Cardiac septum (tissue), 1 donor: ENCODE measurements around the gene CCDC88C. TPM values are rescaled to one million over a fixed set of nuclear protein-coding genes. Genes with fewer than 3 reads are reported as not detected.
A peak's percentile ranks its signal among the peaks of the same experiment; 100 is the strongest.

Experiments used
- DNase-seq: peaks from one replicate; pipeline ENCODE4 v3.0.0-alpha.2; 2020; ENCODE audit warnings: low spot score
- intact Hi-C: fragments of 100-400 bp; cut with DNase I; formaldehyde crosslinking; loops from one replicate; pipeline ENCODE4 v1.14.0; 2022
- total RNA-seq: library from RNA; stranded (reverse); fragmentation: NEBNext Ultra II Directional; extraction: Animal tissue kit (Norgen Biotek cat#: 25700); gene quantifications from one replicate; pipeline ENCODE4 v1.2.1, GENCODE V29; 2021
- donor health status: DM: no; HTN: no; CAD: no.

Gene CCDC88C
- total RNA-seq, 1 donor from 2014 or later: 2.6 TPM

DNA sequence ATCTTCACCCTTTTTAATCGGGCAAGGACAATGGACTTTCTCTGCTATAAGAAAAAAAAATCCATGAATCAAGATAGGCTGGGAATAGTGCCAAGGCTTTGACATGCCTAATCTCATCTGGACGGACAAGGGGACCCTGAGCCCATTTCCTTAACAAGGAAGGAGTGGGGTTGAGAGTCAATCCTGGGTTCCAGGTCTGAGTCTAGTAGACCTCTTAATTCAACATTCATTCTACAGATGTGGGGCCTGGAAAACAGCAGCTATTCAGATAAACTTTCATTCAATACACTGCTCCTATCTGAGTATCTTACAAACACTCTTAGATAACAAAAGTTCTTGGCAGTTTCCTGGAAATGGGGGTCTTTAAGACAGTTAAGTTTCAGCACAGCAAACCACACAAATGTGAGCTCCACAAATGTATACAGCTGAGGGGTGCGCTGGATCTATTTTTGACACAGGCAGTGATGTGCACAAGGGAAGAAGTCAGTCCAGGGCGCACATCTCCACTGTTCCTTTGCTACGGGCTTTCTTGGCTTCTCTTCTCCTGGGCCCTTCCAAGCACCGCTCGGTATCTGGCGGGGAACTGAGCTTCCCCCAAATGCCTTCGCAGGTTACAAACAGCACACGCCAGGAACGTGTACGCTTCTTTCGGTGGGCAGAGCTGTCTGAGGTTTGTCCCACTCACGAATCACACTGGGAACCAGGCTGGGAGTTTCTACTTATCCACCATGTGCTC is 90.9 kb downstream of the CCDC88C start:
- no peak for DNase-seq
- intact Hi-C loops: loop anchor here (5.0 kb wide), 1 partner anchor 46 kb away; no protein-coding TSS in a partner anchor

DNA sequence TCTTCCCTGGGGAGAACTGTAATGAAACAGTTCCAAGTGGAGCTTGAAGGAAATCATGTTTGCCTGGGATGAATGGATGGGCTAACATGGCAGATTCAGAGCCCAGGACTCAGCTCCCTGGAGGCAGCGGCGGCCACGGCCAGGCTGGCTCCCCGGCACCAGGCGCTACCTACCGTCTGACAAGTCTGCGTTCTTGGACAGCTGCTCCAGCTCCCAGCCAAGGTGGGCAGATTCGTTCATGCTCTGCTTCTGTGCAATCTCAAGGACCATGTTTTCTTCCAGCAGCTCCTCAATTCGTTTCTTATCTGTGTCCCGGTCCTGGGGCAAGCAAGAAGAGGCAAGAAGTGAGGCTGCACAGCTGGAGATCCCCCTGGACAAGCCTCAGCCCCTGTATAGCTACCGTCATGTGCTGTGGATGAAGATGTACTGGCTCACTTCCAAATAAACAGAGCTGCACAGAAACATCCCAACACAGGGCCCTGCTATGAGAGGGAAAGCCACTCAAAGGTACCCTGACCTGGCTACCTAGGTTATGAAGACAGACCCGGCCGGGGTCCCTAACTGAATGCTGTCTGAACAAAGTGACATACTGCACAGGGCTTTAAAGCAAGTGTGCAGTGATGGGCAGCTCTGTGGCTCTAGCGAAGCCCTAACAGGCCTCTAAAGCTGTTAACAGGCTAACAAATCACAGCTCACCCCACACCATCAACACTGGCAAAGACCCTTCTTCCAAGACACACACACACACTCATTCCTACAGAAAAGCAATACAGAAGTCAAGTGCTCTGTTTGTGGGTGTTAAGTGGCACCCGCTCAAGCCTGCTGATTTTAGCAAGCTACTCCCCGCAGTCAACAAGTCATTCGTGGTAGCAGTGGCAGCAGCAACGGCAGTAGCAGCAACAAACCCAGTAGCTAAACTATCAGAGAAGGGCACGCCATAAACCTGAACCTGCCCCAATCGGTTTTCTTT is 92.7 kb downstream of the CCDC88C start:
- DNase-seq: no peak
- intact Hi-C loops: loop anchor here (1.0 to 5.0 kb wide), 2 partner anchors 47 to 93 kb away; no protein-coding TSS in a partner anchor

DNA sequence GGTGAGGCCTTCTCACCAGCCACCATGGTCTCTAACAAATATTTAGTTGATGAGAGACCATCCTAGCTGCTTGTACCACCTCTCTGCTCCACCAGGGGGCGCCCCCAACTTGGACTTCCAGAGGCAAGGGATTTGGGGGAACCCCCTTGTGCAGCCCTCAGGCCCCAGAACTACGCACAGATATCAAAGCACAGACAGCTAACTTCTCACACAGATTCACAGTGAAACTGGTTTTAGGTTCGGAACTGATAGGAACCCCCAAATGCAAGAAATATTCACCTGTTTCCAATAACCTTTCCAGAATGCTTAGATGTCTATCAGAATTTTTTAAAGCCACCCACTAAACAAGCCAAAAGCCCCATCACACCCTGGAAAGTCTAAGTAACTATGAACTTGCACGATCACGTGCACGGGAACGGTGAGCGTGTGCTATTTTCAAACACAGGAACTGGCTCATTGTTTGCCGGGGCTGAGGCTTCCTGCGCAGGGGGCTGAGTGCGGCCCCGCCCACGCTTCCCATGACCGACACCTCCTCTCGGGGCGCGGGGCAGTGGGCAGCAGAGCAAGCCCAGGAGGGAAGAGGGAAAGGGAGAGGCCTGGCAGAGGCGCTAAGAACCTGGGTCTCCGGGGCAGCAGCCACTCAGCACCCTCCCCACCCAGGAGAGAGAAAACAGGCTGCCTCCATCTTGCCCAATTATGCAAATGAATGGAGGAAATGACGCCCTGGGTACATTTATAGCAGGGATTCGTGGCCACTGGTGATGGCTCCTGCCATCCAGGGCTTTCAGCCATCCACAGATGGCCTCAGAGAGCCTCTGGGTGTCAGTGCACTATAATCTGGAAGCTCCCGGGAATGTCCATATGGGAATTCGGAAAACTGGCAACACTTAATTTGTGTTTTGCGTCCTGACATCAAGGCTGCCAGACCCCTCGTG is 93.7 kb downstream of the CCDC88C start:
- DNase-seq: peak; percentile 93
- intact Hi-C loops: loop anchor here (1.0 kb wide), 1 partner anchor 94 kb away; no protein-coding TSS in a partner anchor

DNA sequence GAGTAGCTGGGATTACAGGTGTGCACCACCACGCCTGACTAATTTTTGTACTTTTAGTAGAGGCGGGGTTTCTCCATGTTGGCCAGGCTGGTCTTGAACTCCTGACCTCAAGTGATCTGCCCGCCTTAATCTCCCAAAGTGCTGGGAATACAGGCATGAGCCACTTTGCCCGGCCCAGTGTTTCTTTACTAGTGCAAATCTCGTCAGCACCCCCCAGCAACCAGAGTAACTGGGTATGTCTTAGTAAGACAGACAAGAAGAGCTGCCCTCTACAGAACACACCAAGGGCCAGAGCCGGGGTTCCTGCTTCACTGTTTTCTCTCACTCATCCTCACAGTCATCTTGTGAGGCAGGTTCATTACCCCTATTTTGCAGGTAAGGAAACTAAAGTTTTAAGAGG is 94.6 kb downstream of the CCDC88C start:
- intact Hi-C loops: no loop called here
- DNase-seq: no peak

DNA sequence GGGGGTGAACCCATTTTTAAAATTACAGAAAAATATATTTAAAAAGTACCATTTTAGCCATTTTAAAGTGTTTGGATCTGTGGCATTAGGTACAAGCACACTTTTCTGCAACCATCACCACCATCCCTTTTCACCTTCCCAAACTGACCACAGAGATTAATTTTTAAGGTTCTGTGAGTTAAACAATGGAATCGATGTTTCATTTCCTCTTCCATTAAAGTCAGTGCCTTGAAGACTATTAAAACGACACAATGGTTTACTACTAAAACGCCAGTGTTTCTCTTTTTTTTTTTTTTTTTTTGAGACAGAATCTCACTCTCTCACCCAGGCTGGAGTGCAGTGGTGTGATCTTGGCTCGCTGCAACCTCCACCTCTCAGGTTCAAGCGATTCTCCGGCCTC is 95.0 kb downstream of the CCDC88C start:
- no peak for DNase-seq
- intact Hi-C loops: no loop called here

DNA sequence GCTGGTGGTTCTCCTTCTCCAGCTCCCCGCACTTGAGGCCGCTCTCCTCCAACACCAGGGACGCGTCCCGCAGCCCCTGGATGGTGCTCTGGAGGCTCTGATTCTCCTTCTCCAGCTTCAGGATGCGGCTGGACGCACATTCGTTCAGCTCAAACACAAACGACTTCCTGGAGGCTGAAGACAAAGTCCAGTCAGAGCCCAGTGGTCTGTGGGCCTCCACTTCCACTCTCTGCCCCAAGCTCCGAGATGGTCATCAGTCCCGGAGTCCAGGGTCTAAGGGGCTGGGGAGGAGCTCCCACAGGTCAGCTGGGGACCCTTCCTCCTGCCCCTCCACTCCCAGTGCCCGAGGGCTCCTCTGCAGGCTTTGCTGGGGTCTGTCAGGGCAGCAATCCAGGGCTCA is 96.5 kb downstream of the CCDC88C start:
- intact Hi-C loops: no loop called here
- no peak for DNase-seq

DNA sequence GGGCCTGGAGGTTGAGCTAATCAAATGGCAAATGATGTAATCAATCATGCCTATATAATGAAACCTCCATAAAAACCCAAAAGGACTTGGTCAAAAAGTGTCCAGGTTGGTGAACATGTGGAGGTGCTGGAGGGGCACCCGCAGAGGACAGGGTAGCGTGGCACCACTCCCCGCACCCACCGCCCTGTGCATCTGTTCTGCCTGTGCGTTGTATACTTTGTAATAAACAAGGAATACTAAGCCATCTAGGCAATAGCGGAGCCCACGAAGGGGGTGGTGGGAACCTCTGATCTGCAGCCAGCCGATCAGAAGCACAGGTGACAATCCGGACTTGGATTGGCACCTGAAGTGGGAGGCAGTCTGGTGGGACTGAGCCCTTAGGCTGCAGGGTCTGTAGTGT is 97.4 kb downstream of the CCDC88C start:
- intact Hi-C loops: no loop called here

DNA sequence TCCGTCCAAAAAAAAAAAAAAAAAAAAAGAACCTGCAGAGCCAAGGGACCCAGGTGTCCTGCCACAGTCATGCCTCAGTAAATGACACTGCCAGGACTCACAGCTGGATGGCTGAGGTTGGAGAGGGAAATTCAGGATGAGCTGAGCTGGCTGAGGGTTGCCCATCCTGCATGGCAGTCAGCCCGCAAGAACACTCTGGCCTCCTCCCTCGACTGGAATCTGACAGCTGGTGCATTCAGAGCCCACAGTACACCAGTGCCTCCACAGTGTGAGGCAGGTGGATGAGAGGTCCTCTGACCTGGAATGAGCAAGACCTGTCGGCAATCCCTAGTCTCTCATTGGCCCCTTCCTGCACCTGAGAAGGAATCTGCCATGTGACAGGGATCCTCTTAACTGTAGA is 98.7 kb downstream of the CCDC88C start:
- intact Hi-C loops: no loop called here
- DNase-seq: no peak

More for the DNA sequence above, 97.4 kb downstream of the CCDC88C start:
- no peak for DNase-seq

DNA sequence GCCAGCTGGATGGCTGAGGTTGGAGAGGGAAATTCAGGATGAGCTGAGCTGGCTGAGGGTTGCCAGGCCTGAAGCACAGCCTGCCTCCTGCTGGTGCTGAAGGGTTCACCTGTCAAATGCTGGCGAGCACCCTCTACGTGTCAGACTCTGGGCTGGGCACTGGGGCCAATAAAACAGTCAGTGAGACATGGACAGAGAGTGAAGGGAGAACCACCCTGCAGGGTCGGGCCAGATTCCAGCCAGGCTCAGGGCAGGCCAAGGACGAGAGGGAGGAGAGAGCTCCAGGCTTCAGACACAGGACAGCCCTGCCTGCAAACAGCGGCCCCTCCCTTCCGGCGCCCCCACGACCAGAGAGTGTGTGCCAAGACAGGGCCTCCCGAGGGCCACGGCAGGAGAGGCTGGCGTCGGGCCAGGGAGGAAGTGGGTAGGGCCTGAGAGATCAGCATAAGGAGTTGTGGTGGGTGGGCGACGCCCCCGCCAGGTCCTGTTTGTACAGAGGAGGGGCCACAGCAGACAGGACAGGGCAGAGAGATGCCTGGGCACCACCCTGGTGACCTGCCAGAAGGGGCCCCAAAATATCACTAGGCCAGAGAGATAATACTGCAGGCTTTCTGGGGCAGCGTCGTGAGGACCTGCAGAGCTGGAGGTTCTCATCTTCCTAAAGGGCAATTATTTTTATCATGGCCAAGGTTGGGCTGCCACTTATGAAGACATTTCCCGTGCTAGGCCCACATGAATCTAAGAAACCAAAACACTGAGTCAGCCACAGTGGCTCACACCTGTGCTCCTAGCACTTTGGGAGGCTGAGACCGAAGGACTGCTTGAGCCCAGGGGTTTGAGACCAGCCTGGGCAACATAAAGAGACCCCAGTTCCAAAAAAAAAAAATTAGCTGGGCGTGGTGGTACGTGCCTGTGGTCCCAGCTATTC is 100.0 kb downstream of the CCDC88C start:
- peak; percentile 86 for DNase-seq
- intact Hi-C loops: no loop called here

DNA sequence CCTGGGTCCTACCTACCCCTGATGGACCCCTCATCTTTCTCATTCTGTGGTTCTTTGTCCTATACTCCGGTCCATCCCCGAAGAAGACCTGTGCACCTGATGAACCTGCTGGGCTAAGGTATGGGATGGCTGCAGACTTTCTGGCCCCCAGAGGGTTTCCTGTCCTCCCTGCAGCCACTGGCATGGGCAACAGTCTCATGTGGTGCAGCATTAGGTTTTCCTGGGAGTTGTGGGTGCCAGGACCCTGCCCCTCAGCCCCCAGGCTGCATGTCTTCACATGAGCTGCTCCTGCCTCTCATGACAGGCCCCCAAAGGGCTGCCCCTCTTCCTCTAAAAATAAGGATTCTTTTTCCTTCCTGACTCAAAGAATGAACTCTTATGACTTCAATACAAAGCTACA is 100.9 kb downstream of the CCDC88C start:
- DNase-seq: no peak
- intact Hi-C loops: no loop called here

DNA sequence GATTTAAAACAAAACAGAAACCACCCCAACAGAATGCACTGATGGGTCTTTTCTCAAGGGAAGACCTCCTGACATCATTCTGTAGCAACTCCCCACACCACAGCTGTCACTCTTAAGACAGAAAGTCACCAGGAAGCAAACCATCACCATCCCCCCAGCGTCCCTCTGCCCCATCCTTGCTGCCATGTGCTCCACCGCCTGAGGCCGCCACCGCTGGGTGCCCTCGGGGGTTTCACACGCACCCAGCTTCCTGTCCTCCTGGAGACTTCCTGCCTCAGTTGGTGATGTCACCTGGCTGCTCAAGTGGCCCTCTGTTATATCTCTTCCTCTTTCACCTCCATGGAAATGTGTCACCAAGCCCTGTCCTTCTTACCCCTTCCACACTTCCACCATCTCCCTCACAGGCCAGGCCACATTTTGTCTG is 101.8 kb downstream of the CCDC88C start:
- intact Hi-C loops: no loop called here
- DNase-seq: no peak

DNA sequence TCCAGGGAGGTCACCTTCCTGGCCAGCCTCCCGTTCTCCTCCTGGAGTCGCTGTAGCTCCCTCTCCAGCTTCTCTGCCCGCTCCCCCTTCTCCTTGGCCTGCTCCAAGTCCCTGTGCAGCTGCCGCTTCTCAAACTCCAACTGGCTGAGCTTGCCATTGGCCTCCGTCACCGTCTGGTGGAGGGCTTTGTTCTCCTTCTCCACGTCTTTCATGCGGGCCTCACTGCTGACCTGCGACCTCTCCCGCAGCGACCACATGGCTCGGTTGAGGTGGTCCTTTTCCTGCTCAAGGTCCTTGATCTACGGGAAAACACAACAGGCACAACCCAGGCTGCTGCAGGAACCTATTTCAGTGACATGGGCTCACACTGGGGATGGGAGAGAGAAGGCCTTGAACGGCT is 103.8 kb downstream of the CCDC88C start:
- intact Hi-C loops: no loop called here
- no peak for DNase-seq

DNA sequence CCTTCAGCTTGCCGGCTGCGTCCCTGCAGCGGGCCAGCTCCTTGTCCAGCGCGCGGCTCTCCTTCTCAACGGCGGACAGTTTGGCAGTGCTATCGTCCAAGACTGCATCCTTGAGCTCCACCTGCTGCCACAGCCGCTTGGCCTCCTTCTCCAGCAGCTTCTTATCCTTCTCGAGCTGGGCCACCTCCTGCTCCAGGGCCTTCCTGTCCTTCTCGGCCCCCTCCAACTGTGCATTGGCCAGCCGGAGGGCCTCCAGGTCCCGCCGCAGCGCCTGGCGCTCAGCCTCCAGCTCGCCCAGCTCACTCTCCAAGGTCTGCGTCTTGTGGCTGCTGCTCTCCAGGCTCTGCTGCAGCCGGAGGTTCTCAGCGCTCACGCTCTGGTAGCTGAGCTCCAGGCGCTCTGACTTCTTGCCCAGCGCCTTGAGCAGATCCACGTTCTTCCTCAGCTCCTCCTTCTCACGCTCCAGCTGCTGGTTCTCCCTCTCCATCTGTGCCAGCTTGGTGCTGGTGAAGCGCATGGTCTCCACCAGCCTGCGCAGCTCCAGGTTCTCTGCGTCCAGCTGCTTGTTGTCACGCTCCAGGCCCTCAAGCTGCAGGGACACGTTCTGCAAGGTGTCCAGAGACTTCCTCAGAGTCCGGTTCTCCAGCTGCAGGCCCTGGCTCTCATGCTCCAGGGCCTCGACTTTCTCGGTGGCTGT is 104.3 kb downstream of the CCDC88C start:
- DNase-seq: no peak

DNA sequence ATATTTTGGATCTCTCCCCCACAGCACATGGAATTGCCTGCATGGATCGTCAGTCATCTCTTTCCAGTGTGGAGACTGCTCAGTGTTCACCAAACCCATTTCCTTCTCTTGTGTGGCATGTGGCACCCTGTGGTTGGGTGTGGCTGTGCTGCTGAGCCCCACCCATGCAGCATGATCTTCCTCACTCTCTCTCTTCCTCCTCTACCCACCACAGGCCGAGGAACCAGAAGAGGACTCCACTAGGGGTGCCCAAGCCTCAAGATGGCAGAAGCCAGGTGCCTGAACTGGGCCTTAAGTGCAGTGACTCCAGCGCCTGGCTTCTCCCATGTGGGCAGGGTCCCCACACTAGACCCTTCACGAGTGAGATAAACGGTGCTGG is 106.3 kb downstream of the CCDC88C start:
- intact Hi-C loops: no loop called here

More for the DNA sequence above, 104.3 kb downstream of the CCDC88C start:
- intact Hi-C loops: no loop called here

DNA sequence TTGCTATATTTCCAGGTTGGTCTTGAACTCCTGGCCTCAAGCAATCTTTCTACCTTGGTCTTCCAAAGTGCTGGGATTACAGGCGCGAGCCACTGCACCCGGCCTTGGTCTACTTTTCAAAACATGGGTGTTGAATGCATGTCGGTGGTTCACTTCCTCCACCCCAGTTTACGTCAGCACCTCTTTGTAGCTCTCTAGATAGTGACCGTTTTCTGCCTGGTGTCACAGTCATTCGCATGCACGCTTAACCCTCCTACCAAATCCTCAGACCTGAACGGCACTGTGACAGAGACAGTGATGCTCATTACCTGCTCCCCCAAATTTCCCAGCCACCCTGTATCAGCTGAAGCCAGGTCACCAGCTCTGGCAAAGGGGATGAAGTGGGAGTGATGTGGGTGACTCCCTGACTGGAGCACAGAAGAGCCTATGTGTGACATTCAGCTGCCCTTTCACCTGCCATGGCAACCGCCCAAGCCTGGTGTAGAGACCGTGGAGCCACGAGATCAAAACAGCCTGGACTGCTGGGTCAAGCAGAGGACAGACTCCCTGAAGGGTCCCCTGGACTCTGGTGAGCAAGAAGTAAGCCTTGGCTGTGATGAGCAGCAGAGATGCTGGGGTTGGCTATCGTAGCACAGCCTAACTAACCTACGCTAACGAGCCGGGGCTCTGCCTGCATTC is 106.9 kb downstream of the CCDC88C start:
- intact Hi-C loops: no loop called here
- DNase-seq: no peak

More for the DNA sequence above, 106.3 kb downstream of the CCDC88C start:
- DNase-seq: no peak

DNA sequence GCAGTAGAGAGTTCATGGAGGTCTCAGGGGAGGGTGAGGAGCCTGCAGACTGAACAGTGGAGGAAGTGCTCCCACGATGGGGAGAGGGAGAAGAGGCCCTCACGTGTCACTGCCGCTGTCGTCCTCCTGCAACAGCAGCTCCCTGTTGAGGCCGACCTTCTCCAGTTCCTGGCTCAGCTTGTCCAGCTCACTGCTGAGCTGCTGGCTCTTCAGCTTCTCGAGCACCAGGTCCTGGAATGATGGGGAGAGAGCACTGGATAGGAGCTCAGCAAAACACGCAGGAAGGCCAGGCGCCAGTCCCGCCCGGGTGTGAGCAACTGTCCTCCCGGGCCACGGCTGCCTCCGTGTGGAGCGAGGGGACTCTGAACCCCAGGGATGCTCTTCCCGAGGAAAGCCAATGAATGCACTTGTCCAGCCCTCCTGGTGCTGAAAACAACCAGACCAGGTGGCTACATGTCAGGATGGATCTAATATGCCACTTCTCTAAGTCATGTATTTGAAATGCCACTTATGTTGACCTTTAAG is 107.8 kb downstream of the CCDC88C start:
- intact Hi-C loops: no loop called here
- DNase-seq: no peak

DNA sequence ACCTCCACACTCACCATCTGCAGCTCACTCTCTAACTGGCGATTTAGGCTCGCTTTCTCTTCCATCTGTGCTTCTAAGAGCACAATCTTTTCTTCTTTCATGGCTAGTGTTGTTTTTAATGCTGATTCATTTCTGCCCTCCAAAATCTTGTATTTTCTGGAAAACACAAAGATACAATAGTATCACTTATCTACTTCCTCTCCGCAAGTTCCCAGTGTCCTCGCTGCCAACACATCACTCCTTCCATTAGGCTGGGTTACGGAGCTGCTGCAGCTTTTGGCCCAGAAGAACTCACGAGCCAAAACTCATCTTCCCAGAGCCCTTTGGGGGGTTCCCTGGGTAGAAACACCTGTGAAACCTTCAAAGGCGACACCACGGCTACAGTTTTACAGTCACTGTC is 109.3 kb downstream of the CCDC88C start:
- no peak for DNase-seq
- intact Hi-C loops: no loop called here
